RWPE1 (cell line): ENCODE data around the gene CCDC32.

Experiments
- CTCF ChIA-PET: fragments of 350-600 bp; sonication (Branson Sonifier 250); formaldehyde crosslinking; extraction: SDS; loops from one replicate; lab custom pipeline; 2021; lab: Yijun Ruan, JAX
- POLR2A ChIA-PET: fragments of 400-600 bp; formaldehyde crosslinking; extraction: SDS; loops from one replicate; lab custom pipeline; 2020; ENCODE audit warnings: antibody characterized with exemption; ENCODE audit not compliant: low non-redundant PET; lab: Yijun Ruan, JAX
- DNase-seq: peaks from one replicate; pipeline ENCODE4 v3.0.0; 2012; ENCODE audit warnings: low spot score
- H3K27ac ChIP-seq: fragments of 450-650 bp; 2 replicates; pipeline ENCODE4 v1.5.1; 2017
- CTCF ChIP-seq: fragments of 450-650 bp; conservative IDR thresholded peaks from 2 replicates; pipeline ENCODE4 v1.5.1; 2017; ENCODE audit warnings: low read depth, mild to moderate bottlenecking

The CCDC32 gene

GRCh38 chr15:40508216-40508615 is 56.6 kb downstream of the CCDC32 start:
- no peak overlapping the region for H3K27ac ChIP-seq
- no peak for TF ChIP-seq CTCF
- ChIA-PET CTCF (no interaction called here), POLR2A (no interaction called here)
- DNase-seq, result no peak

GRCh38 chr15:40506964-40507571 is 57.8 kb downstream of the CCDC32 start:
- peak; percentile 91 for TF ChIP-seq CTCF
- DNase-seq, result peak; percentile 79
- ChIA-PET POLR2A (no interaction called here), CTCF (interaction anchor here (0.6 to 1.2 kb wide), 9 partner anchors 10 to 1200 kb away, joined by 3 to 7 read pairs (median 4); no protein-coding TSS in a partner anchor)
- no peak overlapping the region for H3K27ac ChIP-seq
